GM23338 (cell line): ENCODE results near the gene ATAD2B.

ENCODE experiments used
- CREB1 ChIP-seq: fragments of 250-450 bp; sonication (Bioruptor Pico); IDR thresholded peaks from 2 replicates; pipeline ENCODE4 v1.5.0; 2020; ENCODE audit warnings: low read depth, mild to moderate bottlenecking, moderate library complexity
- CTCF ChIP-seq, 2 experiments: fragments of 200-600 bp in 1 of 2; sonication (generic) in 1 of 2; conservative IDR thresholded peaks; 2 replicates each; pipeline versions ENCODE4 v1.5.1 to v1.6.1; 2016 to 2017; ENCODE audit warnings: antibody characterized with exemption in 2 of 2, low read depth in 2 of 2, mild to moderate bottlenecking in 2 of 2, moderate library complexity in 1 of 2
- EZH2 ChIP-seq: fragments of 200-600 bp; sonication (generic); IDR thresholded peaks from one replicate; pipeline ENCODE4 v1.8.0; 2017; ENCODE audit warnings: antibody characterized with exemption, mild to moderate bottlenecking, low read depth; ENCODE audit not compliant: unreplicated experiment
- EZH2phosphoT487 ChIP-seq: fragments of 200-600 bp; sonication (generic); IDR thresholded peaks from one replicate; pipeline ENCODE4 v1.8.1; 2018; ENCODE audit warnings: antibody characterized with exemption; ENCODE audit not compliant: unreplicated experiment
- NANOG ChIP-seq: IDR thresholded peaks from 2 replicates; pipeline ENCODE4 v1.6.1; 2016; ENCODE audit warnings: antibody characterized with exemption, borderline replicate concordance
- POLR2AphosphoS5 ChIP-seq: IDR thresholded peaks from 2 replicates; pipeline ENCODE4 v1.6.1; 2016; ENCODE audit warnings: antibody characterized with exemption, low read depth
- ZNF114 ChIP-seq: fragments of 250-450 bp; sonication (Bioruptor Pico); IDR thresholded peaks from 2 replicates; pipeline ENCODE4 v1.5.0; 2020; ENCODE audit warnings: mild to moderate bottlenecking, moderate library complexity
- TF ChIP-seq, protein P1 (sequence below): IDR thresholded peaks from one replicate; pipeline ENCODE4 v1.6.1; 2018; ENCODE audit warnings: antibody characterized with exemption; ENCODE audit not compliant: unreplicated experiment

DNA sequence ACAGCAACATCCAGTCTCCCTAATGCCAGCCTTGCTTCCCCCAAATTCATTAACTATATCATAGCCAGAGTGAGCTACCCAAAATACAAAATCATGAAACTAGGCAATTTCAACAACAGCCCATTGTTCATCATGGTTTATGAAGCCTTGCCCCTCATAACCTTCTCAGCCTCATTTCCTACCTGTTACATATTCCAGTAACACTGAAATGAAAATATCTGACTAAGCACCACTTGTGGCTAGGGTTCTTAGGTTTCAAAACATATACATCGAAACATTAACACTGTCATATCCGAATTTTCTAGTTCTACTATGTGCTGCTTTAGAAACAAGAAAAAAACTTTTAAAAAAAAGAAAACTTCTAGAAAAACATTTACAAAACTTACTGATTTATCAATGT is 59.5 kb downstream of the ATAD2B start:
- TF ChIP-seq CTCF (conservative IDR thresholded peaks at IDR 0.05; ENCODE audit: low read depth in 2 of 2) = no peak
- TF ChIP-seq, protein P1, sequence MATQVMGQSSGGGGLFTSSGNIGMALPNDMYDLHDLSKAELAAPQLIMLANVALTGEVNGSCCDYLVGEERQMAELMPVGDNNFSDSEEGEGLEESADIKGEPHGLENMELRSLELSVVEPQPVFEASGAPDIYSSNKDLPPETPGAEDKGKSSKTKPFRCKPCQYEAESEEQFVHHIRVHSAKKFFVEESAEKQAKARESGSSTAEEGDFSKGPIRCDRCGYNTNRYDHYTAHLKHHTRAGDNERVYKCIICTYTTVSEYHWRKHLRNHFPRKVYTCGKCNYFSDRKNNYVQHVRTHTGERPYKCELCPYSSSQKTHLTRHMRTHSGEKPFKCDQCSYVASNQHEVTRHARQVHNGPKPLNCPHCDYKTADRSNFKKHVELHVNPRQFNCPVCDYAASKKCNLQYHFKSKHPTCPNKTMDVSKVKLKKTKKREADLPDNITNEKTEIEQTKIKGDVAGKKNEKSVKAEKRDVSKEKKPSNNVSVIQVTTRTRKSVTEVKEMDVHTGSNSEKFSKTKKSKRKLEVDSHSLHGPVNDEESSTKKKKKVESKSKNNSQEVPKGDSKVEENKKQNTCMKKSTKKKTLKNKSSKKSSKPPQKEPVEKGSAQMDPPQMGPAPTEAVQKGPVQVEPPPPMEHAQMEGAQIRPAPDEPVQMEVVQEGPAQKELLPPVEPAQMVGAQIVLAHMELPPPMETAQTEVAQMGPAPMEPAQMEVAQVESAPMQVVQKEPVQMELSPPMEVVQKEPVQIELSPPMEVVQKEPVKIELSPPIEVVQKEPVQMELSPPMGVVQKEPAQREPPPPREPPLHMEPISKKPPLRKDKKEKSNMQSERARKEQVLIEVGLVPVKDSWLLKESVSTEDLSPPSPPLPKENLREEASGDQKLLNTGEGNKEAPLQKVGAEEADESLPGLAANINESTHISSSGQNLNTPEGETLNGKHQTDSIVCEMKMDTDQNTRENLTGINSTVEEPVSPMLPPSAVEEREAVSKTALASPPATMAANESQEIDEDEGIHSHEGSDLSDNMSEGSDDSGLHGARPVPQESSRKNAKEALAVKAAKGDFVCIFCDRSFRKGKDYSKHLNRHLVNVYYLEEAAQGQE = no peak
- no peak for TF ChIP-seq POLR2AphosphoS5
- TF ChIP-seq ZNF114 (CRISPR knock-in tag) = no peak
- TF ChIP-seq EZH2 = no peak
- no peak for TF ChIP-seq CREB1
- TF ChIP-seq EZH2phosphoT487 = no peak
- TF ChIP-seq NANOG = no peak
